K562 (cell line): Measurements from ENCODE around the gene TBXAS1. TPM values are rescaled to one million over a fixed set of nuclear protein-coding genes. Genes with fewer than 3 reads are reported as not detected.

Source experiments
- ATAC-seq: fragments of 200-7000 bp; cut with Tn5 transposase; 3 replicates; pipeline ENCODE4 v1.9.1; 2020; ENCODE audit warnings: moderate library complexity
- BruUV-seq: library from RNA; stranded (reverse); fragments of 400-500 nt; replicated peaks from 2 replicates; lab custom pipeline; 2021; lab: Mats Ljungman, UMichigan
- CTCF ChIA-PET: fragments of 300-600 bp; formaldehyde crosslinking; extraction: SDS; loops from one replicate; lab custom pipeline; 2021; ENCODE audit warnings: low intra/inter-chr PET ratio; lab: Yijun Ruan, JAX
- POLR2A ChIA-PET: fragments of 300-600, 350-650 bp; sonication (Branson Sonifier 250); formaldehyde crosslinking; extraction: SDS; loops from one replicate; lab custom pipeline; 2021; ENCODE audit warnings: antibody characterized with exemption, inconsistent platforms; lab: Yijun Ruan, JAX
- DNase-seq, 4 experiments: peaks; one replicate each; pipeline versions ENCODE4 v3.0.0 to v3.0.0-alpha.2; 2011 to 2018; ENCODE audit warnings: low spot score in 3 of 4, mixed read lengths in 3 of 4; ENCODE audit errors: extremely low read depth in 1 of 4
- FAIRE-seq: peaks from 2 replicates; lab custom pipeline; 2011; peaks lifted over from hg19 to GRCh38; lab: Jason Lieb, UNC
- H2AFZ ChIP-seq: 2 replicates; pipeline ENCODE4 v1.6.0; 2011; ENCODE audit warnings: low read depth, low read length, control low read depth, inconsistent platforms
- H3K27ac ChIP-seq: fragments of 200-600 bp; 3 replicates; pipeline ENCODE4 v1.8.0; 2011; ENCODE audit warnings: low read depth, mild to moderate bottlenecking, control low read depth, inconsistent platforms, low read length, moderate library complexity, mixed read lengths; ENCODE audit errors: extremely low read depth
- H3K27me3 ChIP-seq, 2 experiments: fragments of 300-600 bp in 1 of 2; 2 replicates in 1 of 2; 3 replicates in 1 of 2; pipeline versions ENCODE4 v1.6.0 to v1.8.0; 2011; ENCODE audit warnings: inconsistent platforms in 2 of 2, low read length in 2 of 2, mild to moderate bottlenecking in 1 of 2, mixed read lengths in 1 of 2, moderate library complexity in 1 of 2; ENCODE audit not compliant: control insufficient read depth in 2 of 2, insufficient read depth in 2 of 2
- H3K36me3 ChIP-seq: fragments of 300-600 bp; 3 replicates; pipeline ENCODE4 v1.8.0; 2011; ENCODE audit warnings: mild to moderate bottlenecking, low read length, inconsistent platforms; ENCODE audit not compliant: control insufficient read depth, insufficient read depth
- H3K4me1 ChIP-seq, 2 experiments: fragments of 200-600 bp in 1 of 2; replicated peaks in 1 of 2; 2 replicates in 1 of 2; 3 replicates in 1 of 2; pipeline versions ENCODE4 v1.5.1 to v1.8.0; 2011; ENCODE audit warnings: inconsistent platforms in 2 of 2, low read length in 2 of 2, mild to moderate bottlenecking in 1 of 2, mixed read lengths in 1 of 2, moderate library complexity in 1 of 2; ENCODE audit not compliant: control insufficient read depth in 2 of 2, insufficient read depth in 2 of 2
- H3K4me2 ChIP-seq: 2 replicates; pipeline ENCODE4 v1.6.1; 2011; ENCODE audit warnings: low read length, control low read depth, inconsistent platforms, mixed read lengths; ENCODE audit not compliant: insufficient read depth
- H3K4me3 ChIP-seq: fragments of 200-600 bp; sonication (generic), shearing (Covaris generic); 2 replicates; pipeline ENCODE4 v1.5.1; 2016; ENCODE audit warnings: control low read depth, inconsistent platforms
- H3K79me2 ChIP-seq: fragments of 200-600 bp; 3 replicates; pipeline ENCODE4 v1.8.0; 2011; ENCODE audit warnings: low read length, inconsistent platforms; ENCODE audit not compliant: control insufficient read depth, insufficient read depth
- H3K9ac ChIP-seq, 2 experiments: 2 replicates each; pipeline versions ENCODE4 v1.6.0 to v1.6.1; 2011; ENCODE audit warnings: low read depth in 2 of 2, low read length in 2 of 2, control low read depth in 1 of 2, inconsistent platforms in 1 of 2, mild to moderate bottlenecking in 1 of 2, mixed read lengths in 1 of 2; ENCODE audit not compliant: insufficient read depth in 1 of 2
- H3K9me1 ChIP-seq: one replicate; pipeline ENCODE4 v1.6.0; 2011; ENCODE audit warnings: inconsistent platforms, mild to moderate bottlenecking, low read length, moderate library complexity; ENCODE audit not compliant: control insufficient read depth, insufficient read depth
- H3K9me3 ChIP-seq: replicated peaks from 2 replicates; pipeline ENCODE4 v1.5.1; 2011; ENCODE audit warnings: low read depth, low read length, inconsistent platforms; ENCODE audit not compliant: control insufficient read depth, insufficient read depth
- H4K20me1 ChIP-seq: replicated peaks from 2 replicates; pipeline ENCODE4 v1.6.1; 2011; ENCODE audit warnings: low read length, inconsistent platforms, mixed read lengths; ENCODE audit not compliant: control insufficient read depth, insufficient read depth
- CBX5 ChIP-seq: IDR thresholded peaks from 2 replicates; pipeline ENCODE4 v1.6.1; 2014; ENCODE audit warnings: low read depth, borderline replicate concordance
- CTBP1 ChIP-seq: fragments of 450-650 bp; IDR thresholded peaks from 2 replicates; pipeline ENCODE4 v1.6.1; 2016; ENCODE audit warnings: borderline replicate concordance
- E2F5 ChIP-seq: sonication (generic); formaldehyde crosslinking; IDR thresholded peaks from 2 replicates; pipeline ENCODE4 v1.8.0; 2022; ENCODE audit warnings: mild to moderate bottlenecking, missing genetic modification reagents
- ELK3 ChIP-seq: fragments of 450-650 bp; formaldehyde crosslinking; IDR thresholded peaks from 2 replicates; pipeline ENCODE4 v1.4.0; 2020; ENCODE audit warnings: mild to moderate bottlenecking
- FOXA3 ChIP-seq, 2 experiments: fragments of 450-650 bp in 1 of 2; sonication (generic) in 1 of 2; formaldehyde crosslinking; IDR thresholded peaks in 1 of 2; conservative IDR thresholded peaks in 1 of 2; 2 replicates each; pipeline versions ENCODE4 v1.4.0 to v1.8.0; 2020 to 2022; ENCODE audit warnings: mild to moderate bottlenecking in 2 of 2, missing genetic modification reagents in 1 of 2
- GABPA ChIP-seq: fragments of 200-800 bp; sonication (Bioruptor generic); conservative IDR thresholded peaks from 2 replicates; pipeline ENCODE4 v1.6.1; 2016; ENCODE audit warnings: low read depth, missing genetic modification characterization, missing compliant biosample characterization
- GTF2A2 ChIP-seq: IDR thresholded peaks from 2 replicates; pipeline ENCODE4 v1.6.1; 2016; ENCODE audit warnings: mild to moderate bottlenecking, missing genetic modification characterization, missing compliant biosample characterization
- HDAC8 ChIP-seq: fragments of 450-650 bp; IDR thresholded peaks from 2 replicates; pipeline ENCODE4 v1.6.1; 2016; ENCODE audit warnings: mild to moderate bottlenecking, missing genetic modification characterization, moderate library complexity, missing compliant biosample characterization
- LARP7 ChIP-seq: fragments of 450-650 bp; IDR thresholded peaks from 2 replicates; pipeline ENCODE4 v1.6.1; 2016
- MAFG ChIP-seq: fragments of 450-650 bp; conservative IDR thresholded peaks from 2 replicates; pipeline ENCODE4 v1.6.1; 2016; ENCODE audit warnings: missing genetic modification characterization, missing compliant biosample characterization
- MAFK ChIP-seq: IDR thresholded peaks from 2 replicates; pipeline ENCODE4 v1.6.1; 2011; ENCODE audit warnings: low read length, improper control_type of control experiment
- PREB ChIP-seq: sonication (generic); formaldehyde crosslinking; IDR thresholded peaks from 2 replicates; pipeline ENCODE4 v1.8.1; 2023; ENCODE audit warnings: mild to moderate bottlenecking, missing genetic modification reagents
- RFX5 ChIP-seq: IDR thresholded peaks from 2 replicates; pipeline ENCODE4 v1.6.1; 2011; ENCODE audit warnings: low read depth, mild to moderate bottlenecking, improper control_type of control experiment, low read length
- SMARCE1 ChIP-seq: fragments of 450-650 bp; IDR thresholded peaks from 2 replicates; pipeline ENCODE4 v1.7.1; 2016; ENCODE audit warnings: mild to moderate bottlenecking
- SRSF3 ChIP-seq: fragments of 200-400 bp; formaldehyde crosslinking; IDR thresholded peaks from 2 replicates; pipeline ENCODE4 v1.6.1; 2016; ENCODE audit warnings: mild to moderate bottlenecking, low read length, moderate library complexity; ENCODE audit not compliant: insufficient read depth
- ZNF121 ChIP-seq: sonication (generic); formaldehyde crosslinking; conservative IDR thresholded peaks from 2 replicates; pipeline ENCODE4 v1.8.0; 2022; ENCODE audit warnings: missing genetic modification reagents
- ZNF639 ChIP-seq, 2 experiments: fragments of 200-800 bp in 1 of 2; sonication (Bioruptor generic) in 1 of 2; sonication (generic) in 1 of 2; formaldehyde crosslinking in 1 of 2; IDR thresholded peaks in 1 of 2; conservative IDR thresholded peaks in 1 of 2; 2 replicates each; pipeline versions ENCODE4 v1.5.0 to v1.6.1; 2016 to 2020; ENCODE audit warnings: missing compliant biosample characterization in 1 of 2, missing genetic modification characterization in 1 of 2, missing genetic modification reagents in 1 of 2
- ZNF707 ChIP-seq: fragments of 250-450 bp; sonication (Bioruptor Pico); conservative IDR thresholded peaks from 2 replicates; pipeline ENCODE4 v1.8.0; 2022; ENCODE audit warnings: inconsistent platforms, mild to moderate bottlenecking, moderate library complexity
- whole genome bisulfite sequencing: fragments of 100-300 bp; shearing (Covaris generic); methylation state at CpG from one replicate; pipeline ENCODE4 v1.1.6; 2016; ENCODE audit warnings: low coverage, mixed read lengths; ENCODE audit not compliant: insufficient coverage; ENCODE audit errors: missing lambda C conversion rate; 5-methylcytosine and 5-hydroxymethylcytosine counted together
- in situ Hi-C: fragments of 300-500 bp; cut with MboI; formaldehyde crosslinking; loops from 4 replicates; pipeline ENCODE4 v1.15.0; 2018; ENCODE audit warnings: inconsistent platforms, mixed read lengths
- intact Hi-C: fragments of 100-400 bp; cut with micrococcal nuclease; formaldehyde crosslinking; loops from 2 replicates; pipeline ENCODE4 v1.14.2; 2022
- polyA plus RNA-seq, 8 experiments: library from polyadenylated mRNA; depleted of rRNA in 4 of 8; stranded (reverse) in 5 of 8; unstranded in 3 of 8; fragments of >200 nt; fragmentation: Nextera tagmentation in 2 of 8; fragmentation: Illumina TruSeq in 1 of 8; extraction: Ambion mirVana in 2 of 8; extraction: Trizol in 1 of 8; gene quantifications; 2 replicates each; pipeline versions ENCODE4 v1.2.1 to v1.2.3, GENCODE V29; 2011 to 2014; ENCODE audit warnings: inconsistent platforms in 1 of 8, missing spikeins in 1 of 8
- total RNA-seq, 7 experiments: library from RNA; depleted of rRNA in 6 of 7; stranded (reverse); fragments of >200 nt in 6 of 7; fragmentation: Illumina TruSeq in 2 of 7; extraction: Trizol in 2 of 7; gene quantifications; 2 replicates each; pipeline versions ENCODE4 v1.2.1 to v1.2.3, GENCODE V29; 2011 to 2021; ENCODE audit warnings: low replicate concordance in 1 of 7

TBXAS1 gene
- total and polyA plus RNA-seq, 9 of the 15 experiments (the other 6 are each of a cell fraction or from before 2014, with no cell fraction given), result 1.1 to 8.3 (median 1.9) TPM

GRCh38 chr7:139915268-139915863 lies 86.3 kb downstream of the TBXAS1 start:
- no TSS peak for BruUV-seq
- Histone ChIP-seq H3K4me1 (peaks cover 28 to 69% of the 10 kb centered on the region in 2 experiments), H3K4me2 (peak overlapping the region; percentile 67), H3K9ac (peak overlapping the region in 1 of 2 experiments; percentile 58; a peak in 2 of 4 replicates), H3K9me1 (peaks cover 5% of the 10 kb centered on the region), H3K27ac (peak overlapping the region; percentile 85), H3K27me3 (no peaks in the 10 kb centered on the region), H2AFZ (peak overlapping the region; percentile 73), H3K79me2 (no peaks in the 10 kb centered on the region; the same call in 2 of the 3 replicates), H3K4me3 (no peak overlapping the region), H3K36me3 (peaks cover 18% of the 10 kb centered on the region; the same call in 2 of the 3 replicates), H3K9me3 (peaks cover 15% of the 10 kb centered on the region), H4K20me1 (no peaks in the 10 kb centered on the region)
- ATAC-seq (no peak), DNase-seq (no peak), FAIRE-seq (no peak)
- POLR2A ChIA-PET, result interaction anchor here (0.7 to 1.5 kb wide), 8 partner anchors 9 to 61 kb away, joined by 3 to 9 read pairs (median 3); no protein-coding TSS in a partner anchor
- intact Hi-C loops, result loop anchor here (2.0 to 5.0 kb wide), 2 partner anchors 69 to 87 kb away; no protein-coding TSS in a partner anchor
- in situ Hi-C loops, result no loop called here
- CTCF ChIA-PET, result no interaction called here
- 74% methylated on average over 10 of the region's 10 CpGs for WGBS
- TF ChIP-seq RFX5 (no peak), MAFG (tag) (no peak), HDAC8 (0 out of 2 replicates have a peak, but pooled peaks have one; percentile 6), E2F5 (CRISPR knock-in tag) (no peak), SMARCE1 (no peak), SRSF3 (no peak), MAFK (no peak), FOXA3 (CRISPR knock-in tag; conservative IDR thresholded peaks at IDR 0.05 in 1 of 2, IDR thresholded peaks at IDR 0.05 in 1 of 2) (peak in 1 of 2 experiments; percentile 81; a peak in 3 of 4 replicates), ZNF707 (no peak), PREB (CRISPR knock-in tag) (no peak), GTF2A2 (tag) (peak; percentile 76), CTBP1 (no peak), ZNF121 (CRISPR knock-in tag) (no peak), ELK3 (CRISPR knock-in tag) (no peak), LARP7 (no peak), ZNF639 (CRISPR knock-in tag; conservative IDR thresholded peaks at IDR 0.05 in 1 of 2, IDR thresholded peaks at IDR 0.05 in 1 of 2) (no peak), CBX5 (0 out of 2 replicates have a peak, but pooled peaks have one; percentile 6), GABPA (tag) (no peak)
